Right lobe of liver (tissue), 4 donors: ENCODE results near the gene FBLIM1.

Experiments
- CTCF ChIP-seq, 4 donors: fragments of 200-600 bp in 3 of 4; fragments of 450-650 bp in 1 of 4; IDR thresholded peaks; one replicate each; pipeline versions ENCODE4 v1.5.1 to v1.8.0; 2016 to 2022; ENCODE audit warnings: antibody characterized with exemption in 4 of 4, mild to moderate bottlenecking in 2 of 4
- POLR2A ChIP-seq: fragments of 450-650 bp; IDR thresholded peaks from one replicate; pipeline ENCODE4 v1.6.1; 2017; ENCODE audit warnings: antibody characterized with exemption, mild to moderate bottlenecking
- donor health status: DM: no; HTN: no; CAD: no.
- donor health status: DM: no; HTN: no; CAD: no.
- donor health status: DM: no; HTN: yes; CAD: no.

GRCh38 chr1:15825800-15826199 is 67.2 kb downstream of the FBLIM1 start:
- TF ChIP-seq CTCF (IDR thresholded peaks at IDR 0.05), result no peak
- no peak for TF ChIP-seq POLR2A
